SK-N-SH treated with all-trans-retinoic acid at 6 μM for 48 hours (cell line): ENCODE measurements around the gene HLCS.
"Not testable (repeated sequence)": the region's sequence is repeated elsewhere in the genome, so short reads cannot be mapped to it uniquely, and the experiment has no call there.

ENCODE experiments used
- ATAC-seq: fragments of 200-7000 bp; cut with Tn5 transposase; 3 replicates; pipeline ENCODE4 v1.9.1; 2020; ENCODE audit warnings: mild to moderate bottlenecking, moderate library complexity
- BACH2 ChIP-seq: fragments of 250-450 bp; sonication (Bioruptor Pico); IDR thresholded peaks from 2 replicates; pipeline ENCODE4 v1.9.0; 2021; ENCODE audit warnings: mild to moderate bottlenecking, borderline replicate concordance
- CSDC2 ChIP-seq: fragments of 250-450 bp; sonication (Bioruptor Pico); IDR thresholded peaks from 2 replicates; pipeline ENCODE4 v1.5.0; 2020; ENCODE audit warnings: mild to moderate bottlenecking, moderate library complexity
- ESRRG ChIP-seq: fragments of 250-450 bp; sonication (Bioruptor Pico); IDR thresholded peaks from 2 replicates; pipeline ENCODE4 v1.6.1; 2021; ENCODE audit warnings: mild to moderate bottlenecking
- GLIS3 ChIP-seq: fragments of 250-450 bp; sonication (Bioruptor Pico); IDR thresholded peaks from 2 replicates; pipeline ENCODE4 v1.5.0; 2020; ENCODE audit warnings: mild to moderate bottlenecking, moderate library complexity
- ISL1 ChIP-seq: fragments of 250-450 bp; sonication (Bioruptor Pico); IDR thresholded peaks from 2 replicates; pipeline ENCODE4 v2.1.2; 2022; ENCODE audit warnings: mild to moderate bottlenecking, moderate library complexity
- PPARA ChIP-seq: fragments of 250-450 bp; sonication (Bioruptor Pico); IDR thresholded peaks from 2 replicates; pipeline ENCODE4 v1.5.0; 2020; ENCODE audit warnings: mild to moderate bottlenecking, borderline replicate concordance
- RARB ChIP-seq: fragments of 250-450 bp; sonication (Bioruptor Pico); IDR thresholded peaks from 2 replicates; pipeline ENCODE4 v1.8.0; 2021; ENCODE audit warnings: mild to moderate bottlenecking, moderate library complexity
- SNAI2 ChIP-seq: fragments of 250-450 bp; sonication (Bioruptor Pico); IDR thresholded peaks from 2 replicates; pipeline ENCODE4 v1.5.0; 2020; ENCODE audit warnings: mild to moderate bottlenecking, moderate library complexity
- TOX ChIP-seq: fragments of 250-450 bp; sonication (Bioruptor Pico); IDR thresholded peaks from 2 replicates; pipeline ENCODE4 v1.8.0; 2021; ENCODE audit warnings: mild to moderate bottlenecking, moderate library complexity, borderline replicate concordance
- ZFP30 ChIP-seq: fragments of 450-650 bp; formaldehyde crosslinking; IDR thresholded peaks from 2 replicates; pipeline ENCODE4 v1.5.0; 2022; ENCODE audit warnings: mild to moderate bottlenecking, moderate library complexity
- ZNF565 ChIP-seq: fragments of 450-650 bp; formaldehyde crosslinking; conservative IDR thresholded peaks from 2 replicates; pipeline ENCODE4 v1.5.0; 2020; ENCODE audit warnings: low read depth, mild to moderate bottlenecking, moderate library complexity
- ZNF70 ChIP-seq: fragments of 450-650 bp; formaldehyde crosslinking; IDR thresholded peaks from 2 replicates; pipeline ENCODE4 v1.5.0; 2020; ENCODE audit warnings: mild to moderate bottlenecking, moderate library complexity
- ZNF8 ChIP-seq: fragments of 450-650 bp; formaldehyde crosslinking; IDR thresholded peaks from 2 replicates; pipeline ENCODE4 v1.5.0; 2020; ENCODE audit warnings: mild to moderate bottlenecking, moderate library complexity
- TF ChIP-seq, protein P1 (sequence below): fragments of 250-450 bp; sonication (Bioruptor Pico); IDR thresholded peaks from 2 replicates; pipeline ENCODE4 v1.5.1; 2021; ENCODE audit warnings: mild to moderate bottlenecking, moderate library complexity
- TF ChIP-seq, protein P2 (sequence below): fragments of 250-450 bp; sonication (Bioruptor Pico); IDR thresholded peaks from 2 replicates; pipeline ENCODE4 v1.5.0; 2020; ENCODE audit warnings: mild to moderate bottlenecking, moderate library complexity
- TF ChIP-seq, protein P3 (sequence below): fragments of 250-450 bp; sonication (Bioruptor Pico); IDR thresholded peaks from 2 replicates; pipeline ENCODE4 v1.8.0; 2020; ENCODE audit warnings: mild to moderate bottlenecking, moderate library complexity, borderline replicate concordance

Gene HLCS

DNA sequence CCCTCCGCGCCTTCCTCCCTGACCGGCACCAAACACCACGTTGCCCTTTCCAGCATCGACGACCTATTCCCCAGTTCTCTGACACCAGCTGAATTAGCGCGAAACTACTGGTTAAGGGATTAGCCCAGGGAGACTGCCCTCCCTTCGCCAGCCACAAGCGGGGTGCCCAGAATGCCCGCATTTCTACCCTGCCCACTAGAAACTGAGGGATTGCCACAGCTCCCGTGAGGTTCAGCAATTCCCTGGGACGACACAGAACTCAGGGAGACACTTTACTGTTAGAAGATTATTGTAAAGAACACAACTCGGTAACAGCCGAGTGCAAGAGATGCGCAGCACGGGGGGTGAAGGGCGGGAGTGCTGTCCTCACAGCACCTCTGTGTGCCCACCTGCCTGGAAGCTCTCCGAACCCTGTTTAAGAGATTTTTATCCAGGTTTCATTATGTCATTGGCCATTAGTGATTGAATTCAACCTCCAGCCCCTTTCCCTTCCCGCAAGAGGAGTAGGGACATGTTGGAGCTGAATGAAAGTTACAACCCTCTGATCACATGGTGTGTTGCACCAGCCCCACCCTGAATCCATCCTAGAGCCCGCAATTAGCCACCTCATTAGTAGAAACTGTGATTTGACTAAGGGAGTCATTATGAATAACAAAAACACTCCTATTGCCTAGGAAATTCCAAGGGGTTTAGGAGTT, 24.2 kb upstream of the HLCS start:
- TF ChIP-seq ZNF8 (CRISPR knock-in tag) (no peak), ZFP30 (CRISPR knock-in tag) (no peak), CSDC2 (CRISPR knock-in tag) (no peak), GLIS3 (no peak), SNAI2 (CRISPR knock-in tag) (no peak)
- TF ChIP-seq, protein P1, sequence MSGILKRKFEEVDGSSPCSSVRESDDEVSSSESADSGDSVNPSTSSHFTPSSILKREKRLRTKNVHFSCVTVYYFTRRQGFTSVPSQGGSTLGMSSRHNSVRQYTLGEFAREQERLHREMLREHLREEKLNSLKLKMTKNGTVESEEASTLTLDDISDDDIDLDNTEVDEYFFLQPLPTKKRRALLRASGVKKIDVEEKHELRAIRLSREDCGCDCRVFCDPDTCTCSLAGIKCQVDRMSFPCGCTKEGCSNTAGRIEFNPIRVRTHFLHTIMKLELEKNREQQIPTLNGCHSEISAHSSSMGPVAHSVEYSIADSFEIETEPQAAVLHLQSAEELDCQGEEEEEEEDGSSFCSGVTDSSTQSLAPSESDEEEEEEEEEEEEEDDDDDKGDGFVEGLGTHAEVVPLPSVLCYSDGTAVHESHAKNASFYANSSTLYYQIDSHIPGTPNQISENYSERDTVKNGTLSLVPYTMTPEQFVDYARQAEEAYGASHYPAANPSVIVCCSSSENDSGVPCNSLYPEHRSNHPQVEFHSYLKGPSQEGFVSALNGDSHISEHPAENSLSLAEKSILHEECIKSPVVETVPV (CRISPR knock-in tag) = no peak
- TF ChIP-seq, all 23 proteins: peak for 0
- ATAC-seq = no peak

DNA sequence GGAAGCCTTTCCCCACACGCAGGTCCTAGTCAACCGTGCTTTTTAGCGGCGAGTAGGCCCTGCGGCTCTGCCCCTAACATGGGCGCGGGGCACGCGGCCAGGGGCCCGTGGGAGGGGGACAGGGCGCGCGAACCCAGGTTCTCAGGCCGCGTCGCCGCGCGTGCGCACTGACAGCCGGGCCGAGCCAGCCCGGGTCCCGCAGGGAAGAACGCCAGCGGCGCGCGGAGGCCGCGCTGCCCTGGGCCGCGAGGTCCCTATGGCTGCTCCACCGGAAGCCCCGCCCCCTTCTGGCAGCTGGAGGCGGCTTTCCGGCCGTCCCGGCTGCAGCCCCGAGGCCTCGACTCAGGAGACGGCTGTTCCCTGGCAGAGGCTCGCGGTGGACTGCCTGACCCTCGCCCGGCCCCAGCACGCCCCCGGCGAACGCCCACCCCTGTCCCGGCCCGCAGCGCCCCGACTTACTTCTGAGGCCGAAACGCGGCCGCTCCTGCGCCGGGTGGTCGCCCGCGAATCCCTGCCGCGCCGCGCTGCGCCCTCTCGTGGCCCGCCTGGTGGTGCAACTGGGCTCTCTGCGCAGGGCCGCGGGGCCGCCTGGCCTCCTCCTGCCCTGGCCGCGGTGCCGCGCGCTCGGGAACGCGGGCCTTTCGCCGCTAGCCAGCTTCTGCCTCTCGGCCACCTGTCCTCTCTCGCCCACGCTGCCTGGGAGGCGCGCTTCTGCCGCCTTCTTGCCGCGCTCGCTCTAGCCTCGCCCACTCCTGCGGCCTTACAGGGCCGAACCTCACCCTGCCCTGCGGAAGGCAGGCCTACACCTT, 23.4 kb upstream of the HLCS start:
- ATAC-seq = peak; percentile 97
- TF ChIP-seq GLIS3 (no peak), ZNF565 (CRISPR knock-in tag) (0 out of 2 replicates have a peak, but pooled peaks have one; percentile 30), SNAI2 (CRISPR knock-in tag) (peak; percentile 23; the same call in 1 of the 2 replicates), CSDC2 (CRISPR knock-in tag) (0 out of 2 replicates have a peak, but pooled peaks have one; percentile 74)

DNA sequence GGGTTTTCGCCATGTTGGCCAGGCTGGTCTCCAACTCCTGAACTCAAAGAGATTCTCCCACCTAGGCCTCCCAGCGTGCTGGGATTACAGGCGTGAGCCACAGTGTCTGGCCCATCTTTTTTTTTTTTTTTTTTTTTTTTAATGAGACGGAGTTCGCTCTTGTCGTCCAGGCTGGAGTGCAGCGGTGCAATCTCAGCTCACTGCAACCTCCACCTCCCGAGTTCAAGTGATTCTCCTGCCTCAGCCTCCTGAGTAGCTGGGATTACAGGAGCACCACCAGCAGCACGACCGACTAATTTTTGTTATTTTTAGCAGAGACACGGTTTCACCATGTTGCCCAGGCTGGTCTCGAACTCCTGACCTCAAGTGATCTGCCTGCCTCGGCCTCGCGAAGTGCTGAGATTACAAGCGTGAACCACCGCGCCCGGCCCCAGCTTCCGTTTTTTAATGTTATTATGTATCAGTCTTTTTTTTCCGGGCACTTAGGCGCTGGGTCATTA, 22.8 kb upstream of the HLCS start:
- not testable (repeated sequence) for ATAC-seq

DNA sequence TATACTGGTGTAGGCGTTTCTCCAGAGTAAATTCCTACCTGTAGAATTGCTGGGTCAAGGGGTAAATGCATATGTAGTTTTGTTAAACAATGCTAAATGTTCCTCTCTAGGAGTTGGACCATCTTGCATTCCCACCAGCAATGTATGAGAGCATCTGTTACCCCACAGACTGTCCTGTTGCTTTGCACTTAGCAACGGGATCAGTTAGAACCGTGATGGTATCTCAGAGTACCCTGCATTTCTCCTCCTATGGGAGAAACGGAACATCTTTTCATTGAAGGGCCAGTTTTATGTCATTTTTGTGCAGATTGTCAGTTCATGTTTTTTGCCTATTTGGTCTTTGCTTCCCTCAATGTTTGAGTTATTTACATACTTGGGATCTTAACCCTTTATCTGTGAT, 22.1 kb upstream of the HLCS start:
- ATAC-seq = no peak

DNA sequence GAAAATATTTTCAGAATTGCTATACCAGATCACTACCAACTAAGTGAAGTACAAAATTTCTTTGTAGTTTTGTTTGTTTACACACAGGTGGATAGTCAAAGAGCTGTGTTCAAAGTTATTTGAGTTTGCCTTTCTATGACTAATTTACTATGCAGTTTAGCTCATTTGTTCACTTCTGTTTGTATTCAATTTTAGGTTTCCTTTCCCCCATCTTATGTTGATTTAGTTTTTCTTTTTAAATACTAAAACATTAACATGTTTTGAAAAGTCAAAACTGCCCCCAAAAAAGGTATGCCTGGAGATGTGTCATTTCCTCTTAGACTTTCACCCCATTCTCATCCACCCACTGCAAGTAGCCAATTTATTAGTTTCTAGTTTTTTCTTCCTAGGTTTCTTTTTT, 21.4 kb upstream of the HLCS start:
- ATAC-seq = no peak
- TF ChIP-seq GLIS3 = no peak
- no peak for TF ChIP-seq RARB (CRISPR knock-in tag)
- no peak for TF ChIP-seq ISL1
- TF ChIP-seq, protein P2, sequence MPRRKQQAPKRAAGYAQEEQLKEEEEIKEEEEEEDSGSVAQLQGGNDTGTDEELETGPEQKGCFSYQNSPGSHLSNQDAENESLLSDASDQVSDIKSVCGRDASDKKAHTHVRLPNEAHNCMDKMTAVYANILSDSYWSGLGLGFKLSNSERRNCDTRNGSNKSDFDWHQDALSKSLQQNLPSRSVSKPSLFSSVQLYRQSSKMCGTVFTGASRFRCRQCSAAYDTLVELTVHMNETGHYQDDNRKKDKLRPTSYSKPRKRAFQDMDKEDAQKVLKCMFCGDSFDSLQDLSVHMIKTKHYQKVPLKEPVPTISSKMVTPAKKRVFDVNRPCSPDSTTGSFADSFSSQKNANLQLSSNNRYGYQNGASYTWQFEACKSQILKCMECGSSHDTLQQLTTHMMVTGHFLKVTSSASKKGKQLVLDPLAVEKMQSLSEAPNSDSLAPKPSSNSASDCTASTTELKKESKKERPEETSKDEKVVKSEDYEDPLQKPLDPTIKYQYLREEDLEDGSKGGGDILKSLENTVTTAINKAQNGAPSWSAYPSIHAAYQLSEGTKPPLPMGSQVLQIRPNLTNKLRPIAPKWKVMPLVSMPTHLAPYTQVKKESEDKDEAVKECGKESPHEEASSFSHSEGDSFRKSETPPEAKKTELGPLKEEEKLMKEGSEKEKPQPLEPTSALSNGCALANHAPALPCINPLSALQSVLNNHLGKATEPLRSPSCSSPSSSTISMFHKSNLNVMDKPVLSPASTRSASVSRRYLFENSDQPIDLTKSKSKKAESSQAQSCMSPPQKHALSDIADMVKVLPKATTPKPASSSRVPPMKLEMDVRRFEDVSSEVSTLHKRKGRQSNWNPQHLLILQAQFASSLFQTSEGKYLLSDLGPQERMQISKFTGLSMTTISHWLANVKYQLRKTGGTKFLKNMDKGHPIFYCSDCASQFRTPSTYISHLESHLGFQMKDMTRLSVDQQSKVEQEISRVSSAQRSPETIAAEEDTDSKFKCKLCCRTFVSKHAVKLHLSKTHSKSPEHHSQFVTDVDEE (CRISPR knock-in tag) = no peak
- no peak for TF ChIP-seq PPARA (CRISPR knock-in tag)
- TF ChIP-seq TOX (CRISPR knock-in tag) = no peak
- TF ChIP-seq ESRRG = no peak

More for the DNA sequence above, 22.1 kb upstream of the HLCS start:
- no peak for TF ChIP-seq ZFP30 (CRISPR knock-in tag)
- no peak for TF ChIP-seq ESRRG
- TF ChIP-seq CSDC2 (CRISPR knock-in tag) = no peak
- no peak for TF ChIP-seq ZNF70 (CRISPR knock-in tag)
- TF ChIP-seq PPARA (CRISPR knock-in tag) = no peak
- no peak for TF ChIP-seq TOX (CRISPR knock-in tag)
- no peak for TF ChIP-seq ISL1
- TF ChIP-seq BACH2 (CRISPR knock-in tag) = no peak
- TF ChIP-seq, protein P3, sequence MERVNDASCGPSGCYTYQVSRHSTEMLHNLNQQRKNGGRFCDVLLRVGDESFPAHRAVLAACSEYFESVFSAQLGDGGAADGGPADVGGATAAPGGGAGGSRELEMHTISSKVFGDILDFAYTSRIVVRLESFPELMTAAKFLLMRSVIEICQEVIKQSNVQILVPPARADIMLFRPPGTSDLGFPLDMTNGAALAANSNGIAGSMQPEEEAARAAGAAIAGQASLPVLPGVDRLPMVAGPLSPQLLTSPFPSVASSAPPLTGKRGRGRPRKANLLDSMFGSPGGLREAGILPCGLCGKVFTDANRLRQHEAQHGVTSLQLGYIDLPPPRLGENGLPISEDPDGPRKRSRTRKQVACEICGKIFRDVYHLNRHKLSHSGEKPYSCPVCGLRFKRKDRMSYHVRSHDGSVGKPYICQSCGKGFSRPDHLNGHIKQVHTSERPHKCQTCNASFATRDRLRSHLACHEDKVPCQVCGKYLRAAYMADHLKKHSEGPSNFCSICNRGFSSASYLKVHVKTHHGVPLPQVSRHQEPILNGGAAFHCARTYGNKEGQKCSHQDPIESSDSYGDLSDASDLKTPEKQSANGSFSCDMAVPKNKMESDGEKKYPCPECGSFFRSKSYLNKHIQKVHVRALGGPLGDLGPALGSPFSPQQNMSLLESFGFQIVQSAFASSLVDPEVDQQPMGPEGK (CRISPR knock-in tag) = no peak
